ENCODE measurements around the gene SETD1B.
"Not testable (repeated sequence)": the region's sequence is repeated elsewhere in the genome, so short reads cannot be mapped to it uniquely, and the experiment has no call there.

The SETD1B gene

DNA sequence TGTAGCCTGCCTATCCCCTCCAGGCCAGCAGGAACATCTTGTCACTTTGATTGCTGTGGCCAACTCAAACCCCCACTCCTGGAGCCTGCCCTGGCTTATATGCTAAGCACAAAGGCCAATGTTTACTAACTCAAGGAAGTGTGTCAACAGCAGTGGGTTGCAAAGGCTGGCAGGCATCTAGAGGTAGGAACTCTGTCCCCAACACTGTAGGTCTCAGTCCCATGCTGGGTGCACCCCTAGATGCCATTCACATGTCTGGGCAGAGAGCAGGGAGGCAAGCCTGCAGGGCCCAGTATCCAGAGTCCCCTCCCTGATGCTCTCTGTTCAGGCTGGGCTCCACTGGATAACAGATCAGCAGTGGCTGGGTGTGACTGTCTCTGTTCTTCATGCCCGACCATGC, 56.4 kb downstream of the SETD1B start:
- H3K4me3 ChIP-seq (ENCODE audit: low read depth in 1 of 2, low read length in 1 of 2), result no peak overlapping the region
- no peaks in the 10 kb centered on the region for H3K27me3 ChIP-seq
- H3K4me1 ChIP-seq (ENCODE audit: control insufficient read depth in 1 of 2, insufficient read depth in 1 of 2, low read depth in 1 of 2, low read length in 1 of 2), result peaks cover 27 to 40% of the 10 kb centered on the region in 2 experiments
- TF ChIP-seq CTCF (IDR thresholded peaks at IDR 0.05), result no peak
- H3K9me3 ChIP-seq, result no peaks in the 10 kb centered on the region
- H3K36me3 ChIP-seq, result no peaks in the 10 kb centered on the region
- H3K27ac ChIP-seq, result peak overlapping the region; percentile 29

DNA sequence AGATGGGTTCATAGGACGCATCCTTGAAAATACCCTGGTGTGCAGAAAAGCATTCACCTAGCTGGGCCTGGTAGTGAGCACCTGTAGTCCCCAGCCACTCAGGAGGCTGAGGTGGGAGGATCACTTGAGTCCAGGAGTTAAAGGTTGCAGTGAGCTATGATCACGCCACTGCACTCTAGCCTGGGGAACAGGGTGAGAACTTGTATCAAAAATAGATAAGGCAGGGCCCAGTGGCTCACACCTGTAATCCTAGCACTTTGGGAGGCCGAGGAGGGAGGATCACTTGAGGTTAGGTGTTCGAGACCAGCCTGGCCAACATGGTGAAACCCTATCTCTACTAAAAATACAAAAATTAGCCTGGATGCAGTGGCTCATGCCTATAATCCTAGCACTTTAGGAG, 56.9 kb downstream of the SETD1B start:
- H3K4me1 ChIP-seq (ENCODE audit: control insufficient read depth in 1 of 2, insufficient read depth in 1 of 2, low read depth in 1 of 2, low read length in 1 of 2), result peaks cover 24 to 36% of the 10 kb centered on the region in 2 experiments
- H3K27me3 ChIP-seq; H3K36me3 ChIP-seq; H3K4me3 ChIP-seq (ENCODE audit: low read depth in 1 of 2, low read length in 1 of 2); H3K9me3 ChIP-seq; H3K27ac ChIP-seq: not testable (repeated sequence)

- H3K36me3 ChIP-seq, result no peaks in the 10 kb centered on the region
- H3K27ac ChIP-seq, result no peak overlapping the region
- H3K9me3 ChIP-seq, result no peaks in the 10 kb centered on the region
- no peak for TF ChIP-seq CTCF (IDR thresholded peaks at IDR 0.05)
- H3K4me1 ChIP-seq (ENCODE audit: control insufficient read depth in 1 of 2, insufficient read depth in 1 of 2, low read depth in 1 of 2, low read length in 1 of 2), result peaks cover 20 to 25% of the 10 kb centered on the region in 2 experiments
- H3K27me3 ChIP-seq, result no peaks in the 10 kb centered on the region
- no peak overlapping the region for H3K4me3 ChIP-seq (ENCODE audit: low read depth in 1 of 2, low read length in 1 of 2)
These were observed 57.9 kb downstream of the SETD1B start for GRCh38 chr12:121861636-121862254.

DNA sequence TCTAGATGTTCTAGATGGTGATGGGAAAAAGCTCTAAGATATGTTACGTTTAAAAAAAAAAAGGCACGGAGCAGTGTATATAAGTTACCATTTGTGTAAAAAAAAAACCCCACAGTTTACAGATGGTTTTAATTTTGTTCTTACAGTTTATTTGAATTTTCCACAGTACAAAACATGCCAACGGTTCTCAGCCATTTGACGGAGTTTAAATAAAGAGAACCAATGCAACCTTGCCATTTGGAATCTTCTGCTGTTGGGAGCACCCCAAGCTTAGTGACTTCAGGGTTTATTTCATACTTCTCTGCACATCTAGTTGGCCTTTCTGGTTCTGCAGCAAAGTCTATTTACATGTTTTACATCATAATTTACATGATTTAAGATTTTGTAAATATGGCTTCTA, 62.5 kb downstream of the SETD1B start:
- H3K27me3 ChIP-seq, result no peaks in the 10 kb centered on the region
- no peak overlapping the region for H3K4me3 ChIP-seq (ENCODE audit: low read depth in 1 of 2, low read length in 1 of 2)
- no peaks in the 10 kb centered on the region for H3K4me1 ChIP-seq (ENCODE audit: control insufficient read depth in 1 of 2, insufficient read depth in 1 of 2, low read depth in 1 of 2, low read length in 1 of 2)
- H3K36me3 ChIP-seq, result no peaks in the 10 kb centered on the region
- H3K27ac ChIP-seq, result no peak overlapping the region
- no peaks in the 10 kb centered on the region for H3K9me3 ChIP-seq
- no peak for TF ChIP-seq CTCF (IDR thresholded peaks at IDR 0.05)

- not testable (repeated sequence) for H3K4me3 ChIP-seq (ENCODE audit: low read depth in 1 of 2, low read length in 1 of 2); H3K9me3 ChIP-seq; H3K27me3 ChIP-seq; H3K36me3 ChIP-seq; H3K27ac ChIP-seq
- peaks cover 14 to 16% of the 10 kb centered on the region in 2 experiments for H3K4me1 ChIP-seq (ENCODE audit: control insufficient read depth in 1 of 2, insufficient read depth in 1 of 2, low read depth in 1 of 2, low read length in 1 of 2)
These were observed 65.4 kb downstream of the SETD1B start for GRCh38 chr12:121869229-121869628.

DNA sequence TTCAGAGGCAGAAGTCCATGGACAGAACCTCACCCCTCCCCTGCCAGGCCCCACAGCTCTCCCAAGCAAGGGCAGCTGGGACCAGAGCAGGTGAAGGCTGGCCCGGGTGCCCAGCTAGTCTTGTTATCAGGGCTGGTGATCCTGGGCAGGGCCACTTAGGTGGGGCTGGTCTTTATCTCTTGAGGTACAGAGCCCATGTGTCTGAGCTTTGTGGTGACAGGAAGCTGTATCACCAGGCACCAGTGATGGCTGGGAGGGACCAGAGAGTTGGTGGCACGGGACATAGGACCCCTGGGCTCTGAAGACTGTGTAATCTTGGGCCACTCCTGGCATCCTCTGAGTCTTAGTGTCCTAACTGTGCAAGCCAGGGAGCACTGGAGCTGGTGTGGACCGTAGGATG, 67.7 kb downstream of the SETD1B start:
- no peak for TF ChIP-seq CTCF (IDR thresholded peaks at IDR 0.05)
- Histone ChIP-seq H3K27ac (no peak overlapping the region), H3K4me1 (ENCODE audit: control insufficient read depth in 1 of 2, insufficient read depth in 1 of 2, low read depth in 1 of 2, low read length in 1 of 2) (peaks cover 37 to 38% of the 10 kb centered on the region in 2 experiments), H3K27me3 (no peaks in the 10 kb centered on the region), H3K4me3 (ENCODE audit: low read depth in 1 of 2, low read length in 1 of 2) (no peak overlapping the region), H3K36me3 (no peaks in the 10 kb centered on the region), H3K9me3 (no peaks in the 10 kb centered on the region)

All from neutrophil (primary cell).